Epidermal melanocyte (primary cell): Measurements from ENCODE around the gene TMPRSS11E.
"Not testable (repeated sequence)": the region's sequence is repeated elsewhere in the genome, so short reads cannot be mapped to it uniquely, and the experiment has no call there.

Experiments used
- DNase-seq: peaks from one replicate; pipeline ENCODE4 v3.0.0; 2011; ENCODE audit warnings: low spot score; ENCODE audit not compliant: insufficient read length

TMPRSS11E gene

GRCh38 chr4:68461790-68462189, 14.5 kb downstream of the TMPRSS11E start:
- no peak for DNase-seq

GRCh38 chr4:68462691-68463090, 15.4 kb downstream of the TMPRSS11E start:
- no peak for DNase-seq

GRCh38 chr4:68463796-68464195, 16.5 kb downstream of the TMPRSS11E start:
- DNase-seq: no peak

- DNase-seq: no peak
These were observed 17.8 kb downstream of the TMPRSS11E start for GRCh38 chr4:68465058-68465457.

- DNase-seq: peak; percentile 18
These were observed 18.9 kb downstream of the TMPRSS11E start for GRCh38 chr4:68466185-68466584.

- DNase-seq: no peak
These were observed 19.5 kb downstream of the TMPRSS11E start for GRCh38 chr4:68466751-68467150.

GRCh38 chr4:68469482-68469881, 22.2 kb downstream of the TMPRSS11E start:
- DNase-seq: no peak

GRCh38 chr4:68476191-68476590, 28.9 kb downstream of the TMPRSS11E start:
- DNase-seq: no peak

GRCh38 chr4:68489338-68489737, 42.1 kb downstream of the TMPRSS11E start:
- no peak for DNase-seq

GRCh38 chr4:68490826-68491457, 43.7 kb downstream of the TMPRSS11E start:
- DNase-seq: no peak

- DNase-seq: no peak
These were observed 47.4 kb downstream of the TMPRSS11E start for GRCh38 chr4:68494688-68495087.

GRCh38 chr4:68498413-68499007, 51.2 kb downstream of the TMPRSS11E start:
- peak; percentile 58 for DNase-seq

- DNase-seq: no peak
These were observed 51.8 kb downstream of the TMPRSS11E start for GRCh38 chr4:68499021-68499420.

- not testable (repeated sequence) for DNase-seq
These were observed 56.2 kb downstream of the TMPRSS11E start for GRCh38 chr4:68503462-68503861.

- DNase-seq: not testable (repeated sequence)
These were observed 57.6 kb downstream of the TMPRSS11E start for GRCh38 chr4:68504836-68505235.

GRCh38 chr4:68505452-68505851, 58.2 kb downstream of the TMPRSS11E start:
- not testable (repeated sequence) for DNase-seq

GRCh38 chr4:68518889-68519288, 71.6 kb downstream of the TMPRSS11E start:
- no peak for DNase-seq

- DNase-seq: no peak
These were observed 73.7 kb downstream of the TMPRSS11E start for GRCh38 chr4:68520985-68521384.

GRCh38 chr4:68522232-68522631, 75.0 kb downstream of the TMPRSS11E start:
- DNase-seq: not testable (repeated sequence)

GRCh38 chr4:68535974-68536373, 88.7 kb downstream of the TMPRSS11E start:
- DNase-seq: no peak

- no peak for DNase-seq
These were observed 89.1 kb downstream of the TMPRSS11E start for GRCh38 chr4:68536375-68536774.

- DNase-seq: not testable (repeated sequence)
These were observed 95.5 kb downstream of the TMPRSS11E start for GRCh38 chr4:68542742-68543141.
